ENCODE results near the gene ERH.

DNA sequence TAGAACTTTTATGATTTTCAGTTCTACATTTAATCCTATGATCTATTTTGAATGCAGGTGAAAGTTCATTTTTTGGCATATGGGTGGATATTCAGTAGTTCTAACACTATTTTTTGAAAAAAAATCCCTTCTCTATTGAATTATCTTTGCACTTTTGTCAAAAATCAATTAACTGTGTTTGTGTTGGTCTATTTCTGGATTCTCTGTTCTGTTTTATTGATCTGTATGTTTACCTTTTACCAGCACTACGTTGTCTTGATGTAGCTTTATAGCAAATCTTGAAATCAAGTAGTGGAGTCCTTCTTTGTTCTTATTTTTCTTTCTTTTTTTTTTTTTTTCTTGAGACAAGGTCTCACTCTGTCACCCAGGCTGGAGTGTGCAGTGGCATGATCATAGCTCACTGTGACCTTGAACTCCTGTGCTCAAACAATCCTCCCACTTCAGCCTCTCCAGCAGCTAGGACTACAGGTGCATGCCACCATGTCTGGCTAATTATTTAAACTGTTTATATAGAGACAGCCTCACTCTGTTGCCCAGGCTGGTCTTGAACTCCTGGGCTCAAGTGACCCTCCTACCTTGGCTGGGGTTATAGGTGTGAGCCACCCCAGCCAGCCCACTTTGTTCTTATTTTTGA lies 32.3 kb upstream of the ERH start:
- TF ChIP-seq, protein P1, sequence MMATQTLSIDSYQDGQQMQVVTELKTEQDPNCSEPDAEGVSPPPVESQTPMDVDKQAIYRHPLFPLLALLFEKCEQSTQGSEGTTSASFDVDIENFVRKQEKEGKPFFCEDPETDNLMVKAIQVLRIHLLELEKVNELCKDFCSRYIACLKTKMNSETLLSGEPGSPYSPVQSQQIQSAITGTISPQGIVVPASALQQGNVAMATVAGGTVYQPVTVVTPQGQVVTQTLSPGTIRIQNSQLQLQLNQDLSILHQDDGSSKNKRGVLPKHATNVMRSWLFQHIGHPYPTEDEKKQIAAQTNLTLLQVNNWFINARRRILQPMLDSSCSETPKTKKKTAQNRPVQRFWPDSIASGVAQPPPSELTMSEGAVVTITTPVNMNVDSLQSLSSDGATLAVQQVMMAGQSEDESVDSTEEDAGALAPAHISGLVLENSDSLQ (IDR thresholded peaks at IDR 0.05) = no peak
- TF ChIP-seq LEF1 (IDR thresholded peaks at IDR 0.05; ENCODE audit: borderline replicate concordance) = no peak
- TF ChIP-seq NFRKB (IDR thresholded peaks at IDR 0.05) = no peak
- TF ChIP-seq TARDBP (IDR thresholded peaks at IDR 0.05) = no peak
- TF ChIP-seq SP1 (IDR thresholded peaks at IDR 0.05) = no peak
- no peak for TF ChIP-seq ZNF384 (IDR thresholded peaks at IDR 0.05)

Data from HEK293T (cell line).